HCT116 (cell line): ENCODE measurements around the gene MTHFD1L. TPM values are rescaled to one million over a fixed set of nuclear protein-coding genes. Genes with fewer than 3 reads are reported as not detected.
"Not testable (repeated sequence)": the region's sequence is repeated elsewhere in the genome, so short reads cannot be mapped to it uniquely, and the experiment has no call there.

Experiments
- ATAC-seq: fragments of 200-7000 bp; cut with Tn5 transposase; 2 replicates; pipeline ENCODE4 v1.9.1; 2020; ENCODE audit warnings: mild to moderate bottlenecking, moderate library complexity
- BruUV-seq: library from RNA; stranded (reverse); fragments of 400-500 nt; replicated peaks from 2 replicates; lab custom pipeline; 2021; lab: Mats Ljungman, UMichigan
- CTCF ChIA-PET: fragments of 300-600 bp; sonication (Branson Sonifier 250); formaldehyde crosslinking; loops from one replicate; lab custom pipeline; 2021; ENCODE audit warnings: antibody characterized with exemption; lab: Charles Lee
- POLR2A ChIA-PET: fragments of 300-600, 350-600 bp; sonication (Branson Sonifier 250); formaldehyde crosslinking; loops from one replicate; lab custom pipeline; 2021; ENCODE audit warnings: antibody characterized with exemption; lab: Charles Lee
- RAD21 ChIA-PET, 2 experiments: fragments of 300-600 bp; sonication (Branson Sonifier 250); formaldehyde crosslinking; loops; one replicate each; lab custom pipeline; 2023; ENCODE audit warnings: low total read pairs in 2 of 2; ENCODE audit not compliant: uncharacterized antibody in 2 of 2, unreplicated experiment in 2 of 2, low non-redundant PET in 1 of 2; lab: Charles Lee
- DNase-seq: peaks from one replicate; pipeline ENCODE4 v3.0.0-alpha.2; 2010; ENCODE audit warnings: low read depth, low spot score
- H2AFZ ChIP-seq: fragments of 200-600 bp; shearing (Covaris generic), sonication (generic); 2 replicates; pipeline ENCODE4 v1.6.1; 2017; ENCODE audit warnings: low read depth, mixed run types, mixed read lengths, antibody characterized with exemption, low read length; ENCODE audit not compliant: poor library complexity, severe bottlenecking
- H3K27ac ChIP-seq: 2 replicates; pipeline ENCODE4 v1.5.1; 2012; ENCODE audit warnings: low read depth, low read length
- H3K27me3 ChIP-seq: fragments of 200-600 bp; sonication (generic); 2 replicates; pipeline ENCODE4 v1.6.1; 2016; ENCODE audit warnings: mixed run types, low read length, mixed read lengths; ENCODE audit not compliant: insufficient read depth
- H3K36me3 ChIP-seq, 2 experiments: fragments of 200-500 bp in 1 of 2; fragments of 200-600 bp in 1 of 2; sonication (Bioruptor generic) in 1 of 2; sonication (generic) in 1 of 2; 2 replicates each; pipeline versions ENCODE4 v1.5.1 to v1.6.1; 2014 to 2016; ENCODE audit warnings: low read length in 2 of 2, inconsistent platforms in 1 of 2, mixed read lengths in 1 of 2, mixed run types in 1 of 2; ENCODE audit not compliant: insufficient read depth in 2 of 2, control insufficient read depth in 1 of 2
- H3K4me1 ChIP-seq, 2 experiments: fragments of 200-600 bp in 1 of 2; sonication (generic) in 1 of 2; 2 replicates each; pipeline versions ENCODE4 v1.5.1 to v1.6.1; 2012 to 2017; ENCODE audit warnings: low read length in 2 of 2, inconsistent platforms in 1 of 2, mild to moderate bottlenecking in 1 of 2, mixed read lengths in 1 of 2, mixed run types in 1 of 2, moderate library complexity in 1 of 2; ENCODE audit not compliant: insufficient read depth in 2 of 2, control insufficient read depth in 1 of 2
- H3K4me2 ChIP-seq: fragments of 200-600 bp; sonication (generic); 2 replicates; pipeline ENCODE4 v1.6.1; 2017; ENCODE audit warnings: mixed run types, low read length, mixed read lengths
- H3K4me3 ChIP-seq, 2 experiments: fragments of 200-600 bp in 1 of 2; sonication (generic) in 1 of 2; replicated peaks in 1 of 2; 2 replicates each; pipeline ENCODE4 v1.5.1; 2011 to 2016; ENCODE audit warnings: low read length in 2 of 2, control low read depth in 1 of 2, low read depth in 1 of 2, mild to moderate bottlenecking in 1 of 2, mixed read lengths in 1 of 2, mixed run types in 1 of 2
- H3K79me2 ChIP-seq: fragments of 200-600 bp; sonication (generic); 2 replicates; pipeline ENCODE4 v1.6.1; 2017; ENCODE audit warnings: mild to moderate bottlenecking, mixed run types, low read length, moderate library complexity, mixed read lengths; ENCODE audit not compliant: insufficient read depth
- H3K9ac ChIP-seq: fragments of 200-600 bp; sonication (generic); 2 replicates; pipeline ENCODE4 v1.6.1; 2016; ENCODE audit warnings: low read length, mixed read lengths
- H3K9me2 ChIP-seq: fragments of 200-600 bp; sonication (generic), shearing (Covaris generic); 2 replicates; pipeline ENCODE4 v1.6.1; 2017; ENCODE audit warnings: mixed run types, mild to moderate bottlenecking, moderate library complexity; ENCODE audit not compliant: insufficient read depth
- H3K9me3 ChIP-seq, 2 experiments: fragments of 200-500 bp in 1 of 2; fragments of 200-600 bp in 1 of 2; sonication (Bioruptor generic) in 1 of 2; sonication (generic) in 1 of 2; 2 replicates each; pipeline ENCODE4 v1.6.1; 2014 to 2017; ENCODE audit warnings: low read length in 2 of 2, mixed read lengths in 2 of 2, inconsistent platforms in 1 of 2, low read depth in 1 of 2, mild to moderate bottlenecking in 1 of 2, mixed run types in 1 of 2, moderate library complexity in 1 of 2; ENCODE audit not compliant: control insufficient read depth in 1 of 2, insufficient read depth in 1 of 2
- H4K20me1 ChIP-seq: fragments of 200-600 bp; sonication (generic), shearing (Covaris generic); 2 replicates; pipeline ENCODE4 v1.6.1; 2017; ENCODE audit warnings: mixed run types, mild to moderate bottlenecking, moderate library complexity; ENCODE audit not compliant: insufficient read depth
- FOSL1 ChIP-seq: IDR thresholded peaks from 2 replicates; pipeline ENCODE4 v1.6.1; 2012; ENCODE audit warnings: low read depth
- JUND ChIP-seq: IDR thresholded peaks from 2 replicates; pipeline ENCODE4 v1.6.1; 2012
- POLR2A ChIP-seq: IDR thresholded peaks from 2 replicates; pipeline ENCODE4 v1.7.0; 2011; ENCODE audit warnings: borderline replicate concordance; ENCODE audit not compliant: insufficient read depth, insufficient read length; ENCODE audit errors: extremely low read depth
- RAD21 ChIP-seq: IDR thresholded peaks from 2 replicates; pipeline ENCODE4 v1.6.1; 2012; ENCODE audit warnings: low read depth, mild to moderate bottlenecking
- SIN3A ChIP-seq: IDR thresholded peaks from 2 replicates; pipeline ENCODE4 v1.6.1; 2012; ENCODE audit warnings: low read depth
- YY1 ChIP-seq: IDR thresholded peaks from 2 replicates; pipeline ENCODE4 v1.6.1; 2011; ENCODE audit warnings: low read length, low read depth, moderate library complexity, mild to moderate bottlenecking; ENCODE audit not compliant: insufficient replicate concordance; ENCODE audit errors: extremely low read depth
- ZNF274 ChIP-seq: fragments of 200-500 bp; sonication (Bioruptor generic); IDR thresholded peaks from 2 replicates; pipeline ENCODE4 v1.6.1; 2014; ENCODE audit warnings: mild to moderate bottlenecking, low read depth, low read length, inconsistent platforms
- intact Hi-C: fragments of 100-400 bp; cut with micrococcal nuclease; formaldehyde crosslinking; loops from 2 replicates; pipeline ENCODE4 v1.10.0; 2022
- total RNA-seq: library from RNA; stranded (reverse); gene quantifications from one replicate; pipeline ENCODE4 v1.2.1, GENCODE V29; 2021; ENCODE audit not compliant: unreplicated experiment

The MTHFD1L gene
- total RNA-seq, 1 experiment from 2014 or later, result 127 TPM

- H3K9me3 ChIP-seq, result no peaks in the 10 kb centered on the region
- POLR2A ChIA-PET, result interaction anchor here (1.1 to 7.4 kb wide), 8 partner anchors 12 to 284 kb away, joined by 4 to 75 read pairs (median 6); no protein-coding TSS in a partner anchor
- H2AFZ ChIP-seq, result no peak overlapping the region
- peaks cover 0 to 13% of the 10 kb centered on the region in 2 experiments; a peak in 1 of 4 replicates for H3K36me3 ChIP-seq
- ATAC-seq (0 out of 2 replicates have a peak, but pooled peaks have one; percentile 21), DNase-seq (no peak)
- intact Hi-C loops, result loop anchor here (1.0 kb wide), 1 partner anchor 19 kb away; no protein-coding TSS in a partner anchor
- H3K27ac ChIP-seq, result peak overlapping the region; percentile 91
- H3K4me2 ChIP-seq, result peak overlapping the region; percentile 63
- RAD21 ChIA-PET, result interaction anchor here in 1 of 2 experiments (1.3 kb wide), 1 partner anchor 27 kb away, joined by 3 read pairs; no protein-coding TSS in a partner anchor
- TF ChIP-seq SIN3A (no peak), JUND (no peak), FOSL1 (no peak), YY1 (no peak), RAD21 (no peak), POLR2A (no peak), ZNF274 (no peak)
- no peaks in the 10 kb centered on the region for H4K20me1 ChIP-seq
- H3K4me1 ChIP-seq, result peaks cover 72 to 99% of the 10 kb centered on the region in 2 experiments
- TSS peak; percentile 25 for BruUV-seq
- CTCF ChIA-PET, result interaction anchor here (1.0 kb wide), 1 partner anchor 150 kb away, joined by 4 read pairs; no protein-coding TSS in a partner anchor
- H3K4me3 ChIP-seq, result no peak overlapping the region
- H3K79me2 ChIP-seq, result peaks cover 66% of the 10 kb centered on the region
- no peaks in the 10 kb centered on the region for H3K27me3 ChIP-seq
- no peaks in the 10 kb centered on the region for H3K9me2 ChIP-seq
- H3K9ac ChIP-seq, result peak overlapping the region; percentile 78
Measured at GRCh38 chr6:151041686-151042085, 176.2 kb downstream of the MTHFD1L start.

GRCh38 chr6:151042911-151043330 is 177.4 kb downstream of the MTHFD1L start:
- intact Hi-C loops, BruUV-seq, CTCF ChIA-PET, H3K27me3 ChIP-seq, H2AFZ ChIP-seq, H3K9me2 ChIP-seq, H3K4me2 ChIP-seq, ATAC-seq, H4K20me1 ChIP-seq, DNase-seq, H3K9me3 ChIP-seq, H3K4me3 ChIP-seq: not testable (repeated sequence)
- H3K4me1 ChIP-seq, result peaks cover 61 to 92% of the 10 kb centered on the region in 2 experiments
- RAD21 ChIA-PET, result interaction anchor here in 1 of 2 experiments (0.7 kb wide), 1 partner anchor 251 kb away, joined by 4 read pairs; no protein-coding TSS in a partner anchor
- peaks cover 0 to 21% of the 10 kb centered on the region in 2 experiments; a peak in 1 of 4 replicates for H3K36me3 ChIP-seq
- peak overlapping the region; percentile 78 for H3K9ac ChIP-seq
- peaks cover 67% of the 10 kb centered on the region for H3K79me2 ChIP-seq
- peak overlapping the region; percentile 91 for H3K27ac ChIP-seq
- POLR2A ChIA-PET, result interaction anchor here (0.7 to 7.4 kb wide), 7 partner anchors 11 to 283 kb away, joined by 3 to 75 read pairs (median 4); no protein-coding TSS in a partner anchor
